M059J (cell line): ENCODE measurements around the gene BRMS1. TPM values are rescaled to one million over a fixed set of nuclear protein-coding genes. Genes with fewer than 3 reads are reported as not detected.

Experiments
- DNase-seq: peaks from one replicate; pipeline ENCODE4 v3.0.0-alpha.2; 2012; ENCODE audit warnings: low read depth
- total RNA-seq: library from RNA; depleted of rRNA; stranded (reverse); fragments of >200 nt; shearing (Covaris generic); gene quantifications from 2 replicates; pipeline ENCODE4 v1.2.3, GENCODE V29; 2014

The BRMS1 gene
- total RNA-seq, 1 experiment from 2014 or later, result 93.6 TPM

DNA sequence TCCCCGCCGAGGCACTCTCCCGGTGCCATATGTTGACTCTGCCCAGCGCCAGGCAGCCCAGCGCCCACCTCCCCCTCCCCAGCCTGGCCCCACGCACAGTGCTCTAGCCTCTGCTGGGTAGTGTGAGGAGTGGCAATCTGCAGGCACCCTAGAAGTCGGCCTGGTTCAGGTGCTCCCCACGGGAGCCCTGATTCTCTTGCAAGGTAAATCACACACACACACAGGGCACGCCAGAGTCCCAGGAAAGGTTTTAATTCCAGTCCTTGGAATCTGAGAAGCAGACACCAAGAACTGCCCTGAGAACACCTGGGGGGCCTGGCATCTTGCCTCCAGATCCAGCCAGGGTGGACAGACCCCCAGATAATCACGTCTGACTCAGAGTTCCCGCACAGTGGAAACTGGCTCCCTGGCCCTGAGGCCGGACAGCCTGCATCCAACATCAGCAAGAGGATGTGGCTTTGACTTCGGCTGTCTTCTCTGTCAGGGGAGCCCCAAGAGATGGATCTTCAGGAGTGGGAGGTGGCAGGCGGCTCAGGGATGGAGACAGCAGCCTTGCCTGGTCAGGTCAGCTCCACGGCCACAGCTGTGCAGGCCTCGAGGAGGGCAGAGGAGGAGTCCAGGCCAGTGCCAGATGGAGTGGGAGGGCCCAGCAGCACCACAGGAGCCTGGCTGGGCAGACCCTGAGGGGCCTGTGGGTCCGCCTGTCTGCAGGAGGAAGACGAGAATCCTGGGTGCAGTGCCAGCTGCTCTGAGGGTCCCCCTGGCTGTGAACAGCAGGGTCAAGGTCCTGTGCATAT lies 7.6 kb downstream of the BRMS1 start:
- peak; percentile 70 for DNase-seq

DNA sequence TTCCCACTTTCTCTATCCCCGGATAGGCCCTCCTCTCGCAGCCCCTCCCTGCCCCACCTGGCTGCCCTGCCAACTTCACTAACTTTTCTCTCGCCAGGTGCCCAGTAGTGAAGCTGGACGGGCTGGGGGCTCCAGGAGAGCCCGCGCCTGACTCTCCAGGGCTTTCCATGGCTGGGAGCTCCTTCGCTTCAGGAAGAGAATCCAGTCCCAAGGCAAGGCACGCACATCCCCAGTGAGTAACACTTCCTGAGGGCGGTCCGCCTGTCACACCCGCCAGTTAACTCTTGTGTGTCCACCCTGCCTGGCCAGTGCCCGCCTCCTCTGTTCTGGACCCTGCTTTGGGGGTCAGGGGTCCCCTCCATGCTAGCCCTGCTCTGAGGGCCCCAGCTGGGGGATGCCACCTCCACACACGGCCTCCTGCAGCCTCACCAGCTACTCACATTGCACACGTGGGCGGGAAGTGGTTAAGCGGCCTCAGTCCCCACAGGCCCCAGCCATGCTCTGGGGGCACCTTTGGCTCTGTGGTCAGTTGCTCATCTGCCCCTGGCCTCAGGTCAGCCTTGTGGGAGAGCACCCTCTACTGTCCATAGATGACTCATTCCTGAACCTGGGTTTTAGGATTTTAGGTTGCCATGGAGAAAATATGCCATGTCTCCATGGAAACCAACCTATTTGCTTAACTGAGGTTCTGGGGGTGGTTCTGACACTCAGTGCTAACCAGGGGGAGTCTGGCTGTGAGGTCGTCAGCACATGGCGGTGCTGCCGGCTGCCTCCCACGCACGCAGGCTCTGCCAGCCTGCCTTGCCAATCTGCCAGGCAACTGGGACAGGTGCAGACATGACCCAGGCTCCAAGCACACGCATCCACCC lies 8.4 kb downstream of the BRMS1 start, which contains the start of gene RIN1:
RIN1 (minus strand) TSS at position 201 of the 869 bp plus-strand sequence; CDS start at position 169, 32 bp downstream.
- peak; percentile 100 for DNase-seq

DNA sequence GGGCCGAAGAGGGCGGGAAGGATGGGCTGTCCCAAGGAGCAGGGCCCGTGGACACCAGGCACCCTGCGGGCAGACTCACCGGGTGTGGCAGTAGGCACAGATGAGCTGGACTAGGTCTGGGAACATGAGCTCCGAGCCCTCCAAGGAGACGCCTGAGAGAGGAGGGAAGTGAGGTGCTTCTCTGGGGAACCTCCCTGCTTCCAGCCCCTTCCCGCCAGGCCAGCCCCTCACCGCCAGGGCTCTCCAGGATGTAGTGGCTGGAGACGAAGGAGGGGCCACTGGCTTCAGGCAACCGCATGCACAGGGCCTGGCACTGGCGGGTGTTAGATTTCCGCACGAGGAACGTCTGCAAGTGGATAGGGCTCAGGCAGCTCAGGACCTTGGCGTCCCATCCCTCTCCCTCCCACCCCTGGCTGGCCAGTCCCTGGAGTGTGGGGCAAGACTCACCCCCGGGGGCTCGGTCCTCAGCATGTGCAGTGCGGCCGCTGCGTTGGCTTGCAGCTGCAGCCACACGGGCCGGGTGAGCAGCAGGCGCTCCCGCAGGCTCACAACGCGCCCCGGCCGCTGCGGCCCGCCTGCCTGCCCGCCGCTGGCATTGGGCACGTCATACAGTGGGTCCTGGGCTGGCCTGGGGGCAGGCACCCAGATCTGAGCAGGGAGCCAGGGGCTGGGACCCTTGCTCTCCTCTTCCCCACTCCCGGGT lies 9.2 kb downstream of the BRMS1 start:
- peak; percentile 82 for DNase-seq

DNA sequence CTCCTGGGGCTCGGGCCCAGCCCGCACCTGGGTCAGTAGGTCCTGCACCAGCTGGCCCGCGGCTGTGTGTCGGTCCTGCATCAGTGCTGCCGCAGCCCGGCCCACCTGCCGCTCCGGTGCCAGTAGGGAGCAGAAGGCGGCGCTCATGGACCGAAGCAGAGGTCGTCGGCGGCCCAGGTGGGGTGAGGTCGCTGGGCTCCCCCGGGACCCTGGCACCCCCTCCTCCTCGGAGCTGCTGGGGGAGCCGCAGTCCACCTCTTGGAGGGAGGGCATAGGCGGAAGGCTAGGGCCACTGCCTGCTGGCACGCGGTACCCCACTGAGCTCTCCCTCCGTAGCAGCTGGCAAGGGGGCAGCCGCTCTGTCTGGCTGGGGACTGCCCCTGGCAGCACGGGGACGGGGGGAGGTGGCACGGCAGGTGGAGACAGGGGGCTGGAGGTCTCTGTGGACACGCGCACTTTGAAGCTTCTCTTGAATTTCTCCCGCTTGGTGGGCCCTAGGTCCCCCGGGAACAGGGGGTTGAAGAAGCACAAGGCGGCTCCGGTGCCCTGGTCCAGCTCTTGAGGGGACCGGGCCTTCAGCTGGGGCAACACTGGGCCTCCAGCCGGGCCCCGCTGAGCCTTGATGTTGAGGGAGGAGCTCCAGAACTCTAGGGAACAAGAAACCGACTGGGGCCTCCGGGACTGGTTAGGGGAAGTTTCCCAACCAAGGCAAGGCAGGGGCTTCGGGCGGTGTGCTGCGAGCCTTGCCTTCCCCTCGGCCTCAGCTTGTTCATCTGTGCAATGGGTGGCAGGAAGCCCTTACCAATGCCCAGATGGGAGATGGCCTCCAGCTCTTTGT lies 10.1 kb downstream of the BRMS1 start:
- no peak for DNase-seq

DNA sequence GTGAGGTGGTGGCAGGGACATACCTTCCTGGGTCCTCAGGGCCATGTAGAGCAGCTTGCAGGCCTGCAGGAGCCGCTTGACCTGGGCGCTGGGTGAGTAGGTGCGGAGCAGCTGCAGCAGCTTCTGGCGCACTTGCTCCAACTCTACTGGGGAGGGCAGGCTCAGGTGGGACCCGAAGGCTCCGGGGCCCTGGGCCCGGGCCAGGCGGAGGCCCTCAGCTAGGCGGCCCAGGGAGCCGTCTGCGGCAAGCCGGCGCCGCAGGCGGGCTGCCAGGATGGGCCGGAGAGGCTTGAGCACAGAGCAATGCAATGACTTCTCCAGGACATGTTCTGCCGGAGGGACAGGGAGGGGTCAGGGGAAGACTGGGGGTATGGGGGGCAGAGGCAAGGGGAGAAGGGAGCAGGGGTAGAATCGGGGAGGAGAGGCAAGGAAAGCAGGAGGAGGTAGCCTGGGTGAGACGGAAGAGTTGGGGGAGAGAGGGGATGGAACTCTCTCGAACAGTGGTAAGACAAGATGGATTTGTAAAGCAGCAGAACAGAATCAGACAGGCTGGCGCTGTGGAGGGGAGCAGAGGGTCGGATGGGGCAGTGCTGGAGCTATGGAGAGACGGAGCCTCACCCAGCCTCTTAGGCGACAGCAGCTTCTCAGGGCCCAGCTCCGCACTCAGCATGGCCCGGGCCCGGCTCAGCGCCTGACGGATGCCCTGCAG lies 10.9 kb downstream of the BRMS1 start:
- DNase-seq, result no peak

DNA sequence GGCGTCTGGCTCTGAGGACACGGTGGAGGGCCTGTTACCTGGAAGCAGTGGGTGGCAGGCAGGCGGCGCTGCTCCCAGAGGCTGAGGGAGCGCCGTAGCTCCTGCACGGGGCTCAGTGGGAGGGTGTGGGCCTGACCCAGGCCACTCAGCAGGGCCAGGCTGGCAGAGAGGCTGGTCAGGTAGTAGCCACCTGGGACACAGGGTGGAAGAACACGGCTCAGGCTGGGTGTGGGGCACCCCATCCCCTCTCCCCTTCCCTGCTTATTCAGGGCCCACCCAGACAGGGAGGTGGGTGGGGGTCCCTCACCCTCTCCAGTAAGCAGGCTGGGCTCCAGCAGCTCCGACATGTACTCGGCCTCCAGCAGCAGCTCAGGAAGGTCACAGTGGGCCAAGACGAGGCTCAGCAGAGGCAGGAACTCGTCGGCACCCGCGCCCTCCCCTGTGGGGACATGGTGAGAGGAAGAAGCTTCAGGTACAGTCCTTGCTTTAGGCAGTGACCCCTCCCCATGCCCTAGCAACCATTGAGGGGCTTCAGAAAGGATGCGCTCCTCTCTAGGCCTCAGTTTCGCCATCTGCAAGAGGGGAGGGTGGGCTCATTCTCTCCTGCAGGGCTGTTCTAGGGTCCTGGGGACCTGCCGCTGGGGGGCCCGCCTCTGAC lies 11.6 kb downstream of the BRMS1 start:
- DNase-seq, result no peak

DNA sequence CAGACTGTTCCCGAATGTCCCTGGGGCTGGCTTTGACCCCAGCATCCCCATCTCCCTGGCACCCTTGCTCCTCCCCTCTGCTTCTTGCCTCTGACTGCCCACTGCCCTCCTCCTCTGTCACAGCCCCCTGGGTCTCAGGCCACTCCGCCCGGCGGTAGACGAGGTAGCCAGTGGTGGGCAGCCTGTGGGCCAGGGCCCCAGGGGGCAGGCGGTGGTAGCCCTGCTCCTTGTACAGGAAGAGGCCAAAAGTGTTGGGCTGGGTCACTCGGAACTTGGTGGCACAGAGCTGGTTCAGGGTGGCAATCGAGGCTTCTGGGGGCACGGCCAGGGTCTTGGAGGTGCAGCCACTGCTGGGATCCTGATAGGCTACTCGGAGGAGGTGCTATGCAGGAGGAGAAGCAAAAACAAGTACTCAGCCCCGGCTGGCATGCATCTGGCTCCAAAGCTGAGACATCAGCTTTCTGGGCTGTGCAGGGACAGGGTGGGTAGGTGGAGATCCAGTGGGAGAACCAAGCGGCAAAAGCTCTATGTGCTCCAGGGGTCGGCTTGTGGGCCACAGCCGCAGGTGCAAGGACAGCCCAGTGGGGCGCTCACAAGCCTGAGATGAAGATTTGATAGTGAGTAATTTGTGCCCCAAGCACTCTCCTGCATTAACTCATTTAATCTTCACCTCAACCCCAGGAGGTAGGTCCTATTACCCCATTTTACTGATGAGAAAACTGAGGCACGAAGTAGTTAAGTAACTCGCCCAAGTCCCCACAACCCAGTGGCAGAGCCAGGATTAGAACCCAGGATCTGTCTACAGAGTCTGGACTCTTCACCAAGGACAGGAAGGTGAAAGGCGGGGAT lies 12.3 kb downstream of the BRMS1 start:
- no peak for DNase-seq

DNA sequence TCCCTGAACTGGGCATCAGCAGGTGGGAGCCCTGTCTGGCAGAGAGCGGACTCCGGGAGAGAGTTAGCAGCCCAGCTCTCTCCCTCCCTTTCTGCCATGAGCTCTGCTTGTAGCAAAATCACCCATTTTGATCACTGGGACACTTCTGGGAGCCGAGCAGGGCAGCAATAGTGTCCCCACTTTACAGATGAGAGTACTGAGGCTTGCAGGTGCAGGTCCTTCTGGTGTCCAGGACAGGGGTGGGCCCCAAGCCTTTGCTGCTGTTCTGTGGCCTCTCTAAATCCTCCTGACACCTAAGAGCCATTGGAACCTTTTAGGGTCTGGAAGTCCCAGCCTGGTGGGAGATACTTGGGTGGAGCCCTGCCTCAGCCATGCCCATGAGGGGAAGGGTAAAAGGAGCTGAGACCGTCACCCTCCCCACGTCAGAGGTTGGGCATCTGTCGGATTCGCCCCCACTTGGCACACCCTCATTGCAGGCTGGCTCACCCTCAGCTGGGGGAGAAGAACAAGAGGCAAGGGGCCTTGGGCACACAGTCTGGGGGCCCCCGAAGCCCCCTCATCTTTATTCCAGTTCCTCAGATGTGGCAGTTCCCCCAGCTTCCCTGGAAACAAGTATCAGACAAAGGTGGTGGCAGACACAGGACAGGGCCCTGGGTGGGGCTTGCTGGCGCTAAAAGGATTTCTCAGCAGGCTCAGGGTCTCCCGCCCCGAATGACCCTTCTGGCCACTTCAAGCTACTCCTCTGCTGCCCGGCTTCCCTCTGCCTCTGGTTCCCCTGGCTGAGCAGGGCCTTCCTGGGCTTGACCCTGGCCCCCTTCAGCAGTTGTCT lies 13.1 kb downstream of the BRMS1 start:
- no peak for DNase-seq

DNA sequence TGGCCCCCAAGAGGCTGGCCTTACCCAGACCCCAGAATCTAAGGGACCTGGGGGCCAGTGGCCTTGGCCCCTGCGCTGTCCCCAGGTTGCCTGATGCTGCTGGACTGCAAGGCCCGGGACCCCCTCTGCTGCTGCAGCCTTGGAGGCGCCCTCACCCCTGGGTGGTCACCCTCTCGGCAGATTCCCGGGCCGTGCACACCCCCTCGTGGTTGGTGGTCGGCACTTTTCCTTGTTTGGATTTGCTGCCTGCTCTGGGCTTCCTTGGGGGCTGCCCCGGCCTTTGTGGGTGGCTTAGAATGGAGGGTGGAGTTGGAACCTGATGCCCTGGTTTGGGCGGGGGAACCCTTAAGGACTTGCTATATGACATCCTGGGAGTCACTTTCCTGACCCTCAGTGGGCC lies 14.0 kb downstream of the BRMS1 start:
- DNase-seq, result no peak

DNA sequence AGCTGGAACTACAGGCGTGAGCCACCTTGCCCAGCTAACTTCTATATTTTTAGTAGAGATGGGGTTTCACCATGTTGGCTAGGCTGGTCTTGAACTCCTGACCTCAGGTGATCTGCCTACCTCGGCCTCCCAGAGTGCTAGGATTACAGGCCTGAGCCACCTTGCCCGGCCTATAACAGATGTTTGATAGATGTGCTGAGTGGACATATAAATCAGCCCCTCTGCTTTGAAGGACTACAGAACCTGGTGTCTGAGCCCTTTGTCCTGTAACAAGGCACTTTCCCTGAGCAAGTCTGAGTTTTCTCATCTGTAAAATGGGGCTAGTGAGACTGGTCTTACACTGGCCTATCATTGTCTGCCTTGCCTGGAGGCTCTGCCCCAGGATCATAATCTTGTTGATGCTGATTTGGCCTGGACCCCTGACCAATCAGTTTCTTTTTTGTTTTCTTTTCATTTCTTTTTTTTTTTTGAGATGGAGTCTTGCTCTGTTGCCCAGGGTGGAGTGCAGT lies 15.7 kb downstream of the BRMS1 start:
- no peak for DNase-seq

DNA sequence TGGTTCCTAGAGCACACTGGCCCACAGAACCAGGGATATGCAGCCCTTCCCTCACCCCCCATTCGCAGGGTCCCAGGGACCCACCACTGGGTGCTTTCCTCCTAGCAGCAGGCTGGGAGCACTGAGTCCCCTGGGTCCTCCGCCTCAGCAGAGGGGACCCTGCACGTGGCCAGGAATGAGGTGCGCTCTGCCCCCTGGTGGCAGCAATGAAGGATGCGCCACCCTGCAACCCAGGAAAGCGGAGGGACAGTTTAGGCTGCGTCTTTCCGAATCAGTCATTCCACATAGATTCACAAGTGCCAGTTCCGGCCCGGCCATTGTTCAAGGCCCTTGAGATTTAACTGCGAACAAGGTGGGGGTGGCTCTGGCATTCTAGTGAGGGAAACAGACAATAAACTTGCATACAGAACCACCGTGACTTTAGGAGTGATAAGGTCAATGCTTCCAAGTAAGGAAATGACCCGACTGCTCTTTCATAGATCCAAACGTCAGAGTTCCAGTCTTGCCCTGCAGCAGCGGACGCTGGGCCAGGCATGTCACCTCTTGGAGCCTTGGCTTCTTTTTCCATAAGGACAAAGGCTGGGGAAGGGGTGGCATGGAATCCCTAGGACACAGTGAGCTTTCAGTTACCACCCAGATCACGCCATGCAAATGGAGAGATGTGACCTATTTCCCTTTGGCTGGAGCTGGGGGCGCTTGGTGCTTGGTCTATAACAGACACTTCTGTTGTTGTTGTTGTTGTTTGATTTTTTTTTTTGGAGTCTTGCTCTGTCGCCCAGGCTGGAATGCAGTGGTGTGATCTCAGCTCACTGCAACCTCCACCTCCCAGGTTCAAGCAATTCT lies 16.4 kb downstream of the BRMS1 start:
- DNase-seq, result peak; percentile 71

DNA sequence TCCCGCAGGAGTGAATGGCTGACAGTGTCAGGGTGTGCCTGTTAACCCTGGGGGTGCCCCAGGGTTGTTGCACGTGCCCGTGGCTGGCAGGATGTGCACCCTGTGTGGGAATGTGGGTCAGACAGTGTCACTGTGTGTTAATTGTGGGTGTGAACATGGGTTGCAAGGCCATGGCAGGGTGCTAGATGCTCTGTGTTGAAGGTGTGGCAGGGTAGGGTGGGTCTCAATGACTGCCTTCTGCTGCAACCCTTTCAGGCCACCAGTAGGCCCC lies 16.9 kb downstream of the BRMS1 start:
- no peak for DNase-seq

DNA sequence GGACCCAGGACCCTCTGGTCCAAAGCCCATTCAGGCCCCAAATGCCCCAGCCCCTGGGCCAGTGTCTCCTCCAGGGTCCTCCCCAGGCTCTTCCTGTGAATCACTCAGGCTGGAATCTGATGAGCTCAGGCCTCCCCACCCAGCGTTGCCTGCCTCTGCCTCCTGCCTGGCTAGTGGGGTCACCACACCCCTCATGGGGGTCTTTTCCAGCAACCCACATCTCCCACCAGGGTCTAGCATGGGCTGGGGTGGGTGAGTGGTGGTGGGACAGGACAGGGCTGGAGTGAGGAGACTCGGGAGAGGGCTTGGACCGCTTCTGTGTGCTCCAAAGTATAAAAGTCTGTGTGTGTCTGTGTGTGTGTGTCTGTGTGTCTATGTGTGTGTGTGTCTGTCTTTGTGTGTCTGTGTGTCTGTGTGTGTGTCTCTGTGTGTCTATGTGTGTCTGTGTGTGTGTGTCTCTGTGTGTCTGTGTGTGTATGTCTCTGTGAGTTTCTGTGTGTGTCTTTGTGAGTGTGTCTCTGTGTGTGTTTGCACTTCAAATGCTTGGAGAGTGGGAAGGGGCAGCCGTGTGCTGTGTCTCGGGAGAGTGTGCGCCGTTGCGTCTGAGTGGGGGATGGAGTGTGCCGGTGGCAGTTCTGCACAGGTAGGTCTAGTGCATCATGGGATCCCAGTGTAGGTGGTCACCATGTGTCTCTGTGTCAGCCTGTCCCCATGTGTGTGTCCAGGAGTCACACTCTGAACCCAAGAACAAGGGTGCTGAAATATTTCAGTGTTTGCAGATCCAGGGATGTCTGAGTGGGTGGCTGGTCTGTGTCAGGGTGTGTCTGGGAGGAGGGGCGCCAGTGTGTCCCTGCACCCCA lies 17.5 kb downstream of the BRMS1 start:
- DNase-seq, result peak; percentile 57

DNA sequence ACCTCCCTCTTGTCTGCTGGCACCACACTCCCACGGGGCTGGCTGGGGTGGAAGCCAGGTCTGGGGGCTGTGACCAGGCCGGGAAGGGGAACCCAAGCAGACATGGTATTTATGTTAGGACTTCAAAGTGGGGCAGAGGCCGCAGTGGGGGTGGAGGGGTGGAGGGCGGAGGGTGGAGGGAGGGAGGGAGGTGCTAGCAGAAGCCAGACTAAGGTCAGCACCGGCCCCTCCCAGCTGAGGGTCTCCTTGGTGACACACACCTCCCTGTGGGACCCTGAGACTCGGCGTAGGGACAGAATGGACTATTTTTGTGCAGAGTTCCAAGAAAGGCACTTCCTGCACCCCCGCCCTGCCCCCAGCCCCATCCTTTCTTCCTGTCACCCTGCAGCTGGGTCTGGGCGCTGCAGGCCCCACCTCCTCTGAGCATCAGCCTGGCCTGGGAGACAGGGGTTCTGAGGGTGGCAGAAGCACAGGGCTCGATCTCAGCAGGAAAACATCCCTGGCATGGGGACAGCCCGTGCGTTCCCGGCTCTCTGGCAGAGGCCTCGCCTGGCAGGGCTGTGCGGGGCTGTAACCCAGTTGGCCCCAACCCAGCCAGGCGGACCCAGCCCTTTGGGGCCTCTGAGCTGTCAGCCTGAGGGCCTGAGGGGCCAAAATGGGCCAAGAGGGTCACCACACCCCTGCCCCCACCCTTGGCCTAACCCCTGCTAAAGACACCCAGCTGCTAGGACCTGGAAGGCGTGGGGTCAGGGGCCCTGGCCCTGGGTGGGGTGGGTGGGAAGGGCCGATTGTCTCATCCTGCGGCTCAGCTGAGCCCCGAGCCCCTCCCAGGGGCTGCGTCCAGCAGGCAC lies 18.4 kb downstream of the BRMS1 start:
- DNase-seq, result peak; percentile 40

DNA sequence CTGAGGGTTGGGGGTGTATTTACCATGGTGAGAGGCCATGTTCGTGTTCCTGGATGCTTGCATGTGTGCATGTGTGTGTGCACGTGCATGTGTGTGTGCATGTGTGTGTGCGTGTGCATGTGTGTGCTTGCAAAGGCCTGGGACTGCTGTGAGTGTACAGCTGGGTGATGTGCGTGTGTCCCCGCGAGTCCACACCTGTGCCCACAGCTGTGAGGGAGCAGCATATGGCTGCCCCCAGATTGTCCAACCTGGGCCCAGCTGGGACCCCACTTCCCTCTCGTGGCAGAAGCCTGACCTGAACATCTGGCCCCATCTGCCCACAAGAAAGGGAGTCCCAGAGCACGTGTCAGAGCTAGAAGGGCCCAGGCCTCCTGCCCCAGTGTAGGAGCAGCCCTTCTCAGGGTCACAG lies 19.6 kb downstream of the BRMS1 start:
- no peak for DNase-seq
